NCI-H510A (cell line): ENCODE measurements around the gene PRMT7.

Experiments used
- DNase-seq: peaks from one replicate; lab custom pipeline; 2025; lab: John Stamatoyannopoulos, UW

PRMT7 gene

GRCh38 chr16:68348639-68349445, 38.0 kb downstream of the PRMT7 start:
- no peak for DNase-seq

- DNase-seq, result no peak
Measured at GRCh38 chr16:68349838-68350410, 39.1 kb downstream of the PRMT7 start.

GRCh38 chr16:68350813-68351350, 40.1 kb downstream of the PRMT7 start:
- DNase-seq, result no peak

- DNase-seq, result no peak
Measured at GRCh38 chr16:68351463-68351862, 40.6 kb downstream of the PRMT7 start.

DNA sequence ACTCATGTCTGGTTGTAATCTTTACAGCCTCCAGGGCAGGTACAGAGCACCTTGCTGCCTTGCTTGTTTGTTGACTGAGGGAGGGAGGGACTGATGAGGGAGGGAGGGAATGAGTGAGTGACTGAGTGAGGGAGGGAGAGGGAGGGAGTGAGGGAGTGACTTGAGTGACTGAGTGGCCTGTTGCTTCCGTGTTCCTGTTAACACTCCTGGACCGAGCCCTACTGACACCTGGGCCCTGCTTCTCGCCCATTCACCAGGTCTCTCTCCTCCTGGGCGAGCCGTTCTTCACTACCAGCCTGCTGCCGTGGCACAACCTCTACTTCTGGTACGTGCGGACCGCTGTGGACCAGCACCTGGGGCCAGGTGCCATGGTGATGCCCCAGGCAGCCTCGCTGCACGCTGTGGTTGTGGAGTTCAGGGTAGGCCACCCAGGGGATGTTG, 41.2 kb downstream of the PRMT7 start:
- DNase-seq, result peak; percentile 56

DNA sequence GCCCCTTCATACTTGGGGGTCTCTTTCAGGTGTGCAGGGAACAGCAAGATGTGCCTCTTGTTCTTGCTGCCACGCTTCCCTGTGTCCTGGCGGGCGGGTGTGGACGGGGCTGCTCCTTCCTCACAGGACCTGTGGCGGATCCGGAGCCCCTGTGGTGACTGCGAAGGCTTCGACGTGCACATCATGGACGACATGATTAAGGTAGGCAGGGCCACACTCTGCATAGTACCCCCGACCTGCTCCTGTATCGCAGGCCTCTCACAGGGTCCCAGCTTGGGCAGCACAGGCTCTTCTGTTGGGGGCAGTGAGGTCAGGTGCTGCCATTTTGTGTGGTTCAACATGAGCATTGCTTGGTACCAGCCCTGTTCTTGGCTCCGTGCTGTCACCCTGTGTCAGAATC, 42.5 kb downstream of the PRMT7 start:
- DNase-seq, result no peak

GRCh38 chr16:68354816-68355215, 44.0 kb downstream of the PRMT7 start:
- no peak for DNase-seq

DNA sequence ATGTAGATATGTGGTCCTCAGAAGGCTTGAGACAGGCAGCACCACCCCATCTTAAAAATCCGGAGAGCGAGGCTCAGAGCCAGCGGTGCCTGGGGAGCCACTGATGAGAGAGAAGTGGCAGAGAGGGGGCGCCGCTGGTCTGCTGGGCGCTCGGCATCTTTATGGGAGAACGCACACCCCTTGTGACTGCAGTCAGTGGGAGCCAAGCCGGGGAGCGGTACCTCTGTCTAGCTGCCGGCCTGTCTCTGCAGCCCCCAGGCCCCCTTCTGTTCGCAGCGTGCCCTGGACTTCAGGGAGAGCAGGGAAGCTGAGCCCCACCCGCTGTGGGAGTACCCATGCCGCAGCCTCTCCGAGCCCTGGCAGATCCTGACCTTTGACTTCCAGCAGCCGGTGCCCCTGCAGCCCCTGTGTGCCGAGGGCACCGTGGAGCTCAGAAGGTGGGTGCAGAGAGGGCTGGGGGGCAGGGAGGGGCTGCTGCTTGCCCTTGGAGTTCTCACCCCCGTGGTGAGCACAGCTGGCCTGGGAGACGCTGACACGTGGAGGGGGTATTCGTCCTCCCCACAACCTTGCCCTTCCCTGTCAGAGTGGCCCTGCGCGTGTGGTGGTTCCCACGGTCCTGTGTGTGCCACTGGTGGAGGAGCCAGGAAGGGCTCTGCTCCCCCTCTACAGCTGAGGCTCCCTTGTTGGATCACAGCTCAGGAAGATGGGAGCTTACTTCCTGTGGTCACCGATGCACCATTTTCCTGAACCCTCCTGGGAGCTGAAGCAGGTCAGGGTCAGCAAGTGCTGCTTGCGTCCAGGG, 44.8 kb downstream of the PRMT7 start:
- DNase-seq, result no peak

DNA sequence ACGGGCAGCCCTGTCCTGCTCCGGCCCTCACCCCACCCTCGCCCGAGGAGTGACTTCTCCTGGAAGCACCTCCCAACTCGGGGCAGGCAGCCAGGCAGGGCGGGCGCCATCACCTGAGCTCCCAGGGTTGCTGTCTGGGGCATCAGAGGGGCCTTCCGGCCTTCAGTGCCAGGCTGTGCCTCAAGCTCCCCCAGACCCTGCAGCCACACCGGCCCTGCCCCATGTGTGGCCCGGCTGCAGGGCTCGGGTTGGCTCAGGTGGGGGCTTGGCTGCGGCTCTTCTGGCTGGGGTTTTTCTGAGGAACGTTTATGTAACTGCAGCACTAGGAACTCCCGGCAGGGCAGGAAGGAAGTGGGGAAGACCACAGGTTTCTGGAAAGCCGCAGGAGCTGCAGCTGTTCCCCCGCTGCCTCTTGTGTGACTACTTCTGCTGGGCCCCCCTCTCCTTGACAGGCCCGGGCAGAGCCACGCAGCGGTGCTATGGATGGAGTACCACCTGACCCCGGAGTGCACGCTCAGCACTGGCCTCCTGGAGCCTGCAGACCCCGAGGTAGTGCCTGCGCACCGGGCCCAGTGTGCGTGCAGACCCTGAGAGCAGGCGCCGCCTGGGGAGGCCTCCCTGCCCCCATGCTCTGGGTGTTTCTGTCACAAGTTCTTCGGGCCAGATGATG, 45.6 kb downstream of the PRMT7 start:
- no peak for DNase-seq

- no peak for DNase-seq
Measured at GRCh38 chr16:68356919-68357286, 46.1 kb downstream of the PRMT7 start.

DNA sequence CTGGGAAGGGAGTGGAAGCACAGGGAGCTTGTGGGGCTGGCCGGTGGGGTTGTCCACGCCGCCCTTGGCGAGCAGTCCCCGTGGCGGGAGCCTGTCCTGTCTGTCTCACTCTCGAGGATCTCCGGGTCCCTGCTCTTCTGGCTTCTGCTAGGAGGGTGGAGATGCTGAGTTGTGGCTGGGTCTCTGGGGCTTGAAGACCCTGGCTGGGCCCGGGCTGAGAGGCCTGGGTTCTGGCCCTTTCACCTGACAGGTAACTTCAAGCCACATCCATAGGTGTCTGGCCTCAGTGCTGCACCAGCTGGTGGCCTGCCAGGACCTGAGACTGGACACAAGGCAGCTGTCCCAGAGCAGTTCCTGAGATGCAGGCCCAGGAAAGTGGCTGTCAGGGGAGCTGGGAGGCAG, 46.7 kb downstream of the PRMT7 start:
- no peak for DNase-seq

- no peak for DNase-seq
Measured at GRCh38 chr16:68357923-68358322, 47.1 kb downstream of the PRMT7 start.

- no peak for DNase-seq
Measured at GRCh38 chr16:68358951-68359350, 48.1 kb downstream of the PRMT7 start.

DNA sequence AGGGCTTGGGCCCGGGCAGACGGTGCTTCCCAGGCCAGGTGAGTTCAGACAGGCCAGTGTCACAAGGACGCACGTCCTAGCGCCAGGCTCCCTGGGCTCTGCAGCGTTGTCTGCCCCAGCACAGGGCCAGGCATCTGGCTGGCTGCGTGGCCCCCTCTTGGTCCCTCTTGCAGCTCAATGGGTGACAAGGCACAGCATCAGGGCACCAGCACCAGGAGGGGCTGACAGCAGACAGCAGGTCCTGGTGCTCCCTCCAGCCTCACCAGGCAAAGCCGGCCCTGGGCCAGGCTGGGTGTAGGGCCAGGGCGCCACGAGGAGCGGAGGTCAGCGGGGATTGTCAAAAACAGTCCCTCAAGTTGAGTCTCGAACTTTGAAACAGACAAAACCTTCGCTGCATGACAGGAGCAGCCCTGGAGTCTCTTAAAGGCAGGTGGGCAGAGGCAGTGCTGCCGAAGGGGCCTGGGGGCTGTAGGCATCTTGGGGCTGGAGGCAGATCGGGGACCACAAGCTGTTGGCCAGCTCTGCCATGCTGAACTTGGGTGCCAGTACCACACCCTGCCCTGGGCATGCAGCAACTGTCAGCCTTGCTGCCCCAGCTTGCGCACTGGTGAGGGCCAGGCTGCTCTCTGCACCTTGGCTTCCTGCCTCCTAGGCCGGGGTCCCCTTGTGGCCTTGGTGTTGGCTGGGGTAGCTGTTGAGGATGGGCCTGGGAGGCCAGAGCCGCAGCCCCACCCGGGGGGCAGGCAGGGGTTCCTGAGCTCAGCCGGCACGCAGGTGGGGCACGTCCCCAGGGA, 48.8 kb downstream of the PRMT7 start:
- no peak for DNase-seq

DNA sequence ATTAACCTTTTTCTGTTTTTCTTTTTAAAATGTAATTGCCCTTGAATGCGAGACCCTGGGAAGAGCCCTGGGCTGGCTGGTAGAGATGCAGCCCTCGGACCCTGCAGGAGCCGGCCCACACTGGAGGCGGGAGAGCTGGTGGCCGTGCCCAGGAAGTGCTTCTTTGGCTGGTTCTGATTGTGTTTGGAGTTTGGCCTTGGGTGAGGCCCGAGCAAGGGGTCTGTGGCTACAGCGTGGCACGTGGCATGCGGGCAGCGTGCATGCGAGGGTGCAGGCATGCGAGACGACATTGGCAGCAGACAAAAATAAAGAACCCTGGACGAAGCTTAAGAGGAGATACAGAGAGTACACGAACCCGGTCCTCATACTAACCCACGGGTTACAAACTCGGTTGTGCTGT, 49.7 kb downstream of the PRMT7 start:
- no peak for DNase-seq

DNA sequence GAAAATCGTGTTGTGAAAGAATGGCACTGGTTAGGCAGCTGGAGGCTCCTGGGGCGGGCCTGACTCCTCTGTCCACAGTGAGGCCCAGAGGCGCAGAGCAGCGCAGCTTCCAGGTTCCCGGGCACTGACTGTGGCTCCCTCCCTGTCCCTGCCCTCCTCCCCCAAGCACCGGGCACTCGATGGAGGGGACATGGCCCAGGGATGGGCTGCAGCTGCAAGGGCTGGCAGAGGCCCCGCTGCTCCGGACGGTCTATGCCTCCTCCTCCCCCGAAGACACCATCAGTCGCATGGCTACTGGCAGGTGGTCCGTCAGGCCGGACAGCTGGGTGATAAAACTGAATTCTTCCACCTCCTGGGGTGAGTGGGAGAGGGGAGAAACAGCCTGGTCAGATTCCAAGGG, 50.1 kb downstream of the PRMT7 start:
- DNase-seq, result no peak

- DNase-seq, result no peak
Measured at GRCh38 chr16:68361485-68361884, 50.7 kb downstream of the PRMT7 start.

GRCh38 chr16:68362262-68362913, 51.6 kb downstream of the PRMT7 start:
- no peak for DNase-seq

DNA sequence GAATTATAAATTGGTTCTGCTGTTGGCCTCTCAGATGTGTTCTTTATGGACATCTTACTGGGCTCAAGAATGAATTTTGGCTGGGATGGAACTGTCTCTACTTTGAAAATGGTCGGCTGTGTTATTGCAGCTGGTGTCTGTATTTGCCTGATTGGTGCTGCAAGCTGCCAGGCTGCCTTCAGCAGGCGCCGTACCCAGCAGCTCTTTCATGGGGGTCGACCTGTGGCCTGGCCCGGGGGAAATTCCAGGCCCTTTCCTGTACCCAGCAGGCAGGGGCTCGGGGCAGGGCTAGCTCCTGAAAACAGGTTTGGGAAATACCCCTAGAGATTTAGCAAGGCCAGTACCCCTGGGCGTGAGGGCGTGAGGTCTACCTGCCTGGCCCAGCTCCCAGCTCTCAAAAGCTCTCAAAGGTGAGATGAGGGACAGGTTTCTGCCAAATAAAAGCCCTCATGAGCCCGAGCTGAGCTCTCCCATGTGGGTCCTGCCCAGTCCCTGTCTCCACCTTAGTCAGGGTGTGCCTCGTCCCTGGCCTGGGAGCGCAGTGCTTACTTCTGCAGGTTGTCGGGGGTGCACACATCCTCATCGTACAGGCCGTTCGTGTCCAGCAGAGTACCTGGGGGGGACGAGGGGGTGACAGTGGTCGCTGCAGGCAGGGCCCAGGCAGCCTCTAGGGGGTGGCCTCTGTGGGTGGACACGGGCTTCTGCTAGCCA, 52.3 kb downstream of the PRMT7 start:
- DNase-seq, result no peak
